ENCODE measurements around the gene B3GNT3. TPM values are rescaled to one million over a fixed set of nuclear protein-coding genes. Genes with fewer than 3 reads are reported as not detected.

The B3GNT3 gene
- total and polyA plus RNA-seq, 2 experiments from 2014 or later = not detected

GRCh38 chr19:17787274-17787913 is 7.5 kb upstream of the B3GNT3 start:
- DNase-seq (ENCODE audit: low read depth in 1 of 2, low spot score in 1 of 2) = no peak
- TF ChIP-seq CTCF (IDR thresholded peaks at IDR 0.05; ENCODE audit: low read depth, low read length) = no peak
- no peak overlapping the region for H3K27ac ChIP-seq
- H3K27me3 ChIP-seq = no peaks in the 10 kb centered on the region
- no peaks in the 10 kb centered on the region for H3K4me1 ChIP-seq (ENCODE audit: low read depth)
- H3K9me3 ChIP-seq (ENCODE audit: low read depth) = no peaks in the 10 kb centered on the region
- H3K4me3 ChIP-seq = no peak overlapping the region
- no peaks in the 10 kb centered on the region for H3K36me3 ChIP-seq

- TF ChIP-seq CTCF (IDR thresholded peaks at IDR 0.05; ENCODE audit: low read depth, low read length) = no peak
- Histone ChIP-seq H3K9me3 (ENCODE audit: low read depth) (no peaks in the 10 kb centered on the region), H3K27ac (no peak overlapping the region), H3K36me3 (no peaks in the 10 kb centered on the region), H3K4me1 (ENCODE audit: low read depth) (no peaks in the 10 kb centered on the region), H3K27me3 (peaks cover 4% of the 10 kb centered on the region), H3K4me3 (no peak overlapping the region)
- DNase-seq (ENCODE audit: low read depth in 1 of 2, low spot score in 1 of 2) = no peak
Observed at GRCh38 chr19:17788632-17789031, 6.3 kb upstream of the B3GNT3 start.

- Histone ChIP-seq H3K9me3 (ENCODE audit: low read depth) (no peaks in the 10 kb centered on the region), H3K4me1 (ENCODE audit: low read depth) (no peaks in the 10 kb centered on the region), H3K4me3 (no peak overlapping the region), H3K27me3 (peaks cover 20% of the 10 kb centered on the region), H3K27ac (no peak overlapping the region), H3K36me3 (no peaks in the 10 kb centered on the region)
- DNase-seq (ENCODE audit: low read depth in 1 of 2, low spot score in 1 of 2) = no peak
- TF ChIP-seq CTCF (IDR thresholded peaks at IDR 0.05; ENCODE audit: low read depth, low read length) = no peak
Observed at GRCh38 chr19:17790059-17790780, 4.7 kb upstream of the B3GNT3 start.

- Histone ChIP-seq H3K27me3 (peaks cover 48% of the 10 kb centered on the region), H3K9me3 (ENCODE audit: low read depth) (no peaks in the 10 kb centered on the region), H3K27ac (no peak overlapping the region), H3K4me1 (ENCODE audit: low read depth) (no peaks in the 10 kb centered on the region), H3K4me3 (no peak overlapping the region), H3K36me3 (no peaks in the 10 kb centered on the region)
- no peak for TF ChIP-seq CTCF (IDR thresholded peaks at IDR 0.05; ENCODE audit: low read depth, low read length)
- DNase-seq (ENCODE audit: low read depth in 1 of 2, low spot score in 1 of 2) = no peak
Observed at GRCh38 chr19:17794412-17794730, 567 bp upstream of the B3GNT3 start.

- H3K9me3 ChIP-seq (ENCODE audit: low read depth) = no peaks in the 10 kb centered on the region
- no peaks in the 10 kb centered on the region for H3K36me3 ChIP-seq
- H3K4me3 ChIP-seq = no peak overlapping the region
- no peak for TF ChIP-seq CTCF (IDR thresholded peaks at IDR 0.05; ENCODE audit: low read depth, low read length)
- H3K27ac ChIP-seq = no peak overlapping the region
- no peaks in the 10 kb centered on the region for H3K4me1 ChIP-seq (ENCODE audit: low read depth)
- no peak for DNase-seq (ENCODE audit: low read depth in 1 of 2, low spot score in 1 of 2)
- H3K27me3 ChIP-seq = peaks cover 48% of the 10 kb centered on the region
Observed at GRCh38 chr19:17795495-17795856, 538 bp downstream of the B3GNT3 start.
